ENCODE results near the gene ROBO2.

ROBO2 gene

GRCh38 chr3:77125966-77126365, 86.1 kb downstream of the ROBO2 start:
- no peak for DNase-seq

DNA sequence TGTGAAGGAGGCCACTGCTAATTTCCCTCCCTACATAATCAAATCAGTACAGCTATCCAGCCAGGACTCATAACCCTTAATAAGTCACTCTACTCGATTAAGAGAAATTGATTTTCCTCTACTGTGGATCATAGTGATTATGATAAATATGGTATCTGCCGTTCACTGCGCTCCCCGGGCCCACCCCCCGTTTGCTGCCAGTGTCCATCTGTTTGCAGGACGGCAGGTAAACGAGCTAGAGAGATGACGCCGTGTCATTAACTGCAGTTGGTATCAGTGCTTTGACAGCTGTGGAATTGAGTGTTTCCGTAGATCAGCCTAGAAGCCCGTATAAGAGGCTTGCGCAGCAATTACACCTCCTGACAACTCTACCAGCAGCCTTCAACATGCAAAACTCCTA, 94.9 kb downstream of the ROBO2 start:
- no peak for DNase-seq

DNA sequence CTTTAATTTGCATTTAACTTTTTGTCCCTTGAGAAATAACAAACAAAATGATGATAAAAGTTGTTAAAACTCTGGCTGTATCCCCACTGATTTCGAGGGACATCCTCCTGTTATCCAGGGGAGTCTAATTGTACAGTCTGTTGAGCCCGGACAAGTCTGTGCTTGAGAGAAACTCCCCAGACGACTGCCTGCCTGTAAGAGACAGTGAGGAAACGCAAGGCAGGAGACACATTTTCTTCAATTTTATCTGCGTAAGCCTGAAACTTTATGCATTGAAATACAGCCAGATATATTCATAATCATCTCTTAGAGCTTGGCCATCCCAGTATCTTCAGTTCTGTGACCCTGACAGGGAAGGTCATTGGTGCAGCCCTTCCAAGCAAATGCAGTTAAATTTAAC, 97.7 kb downstream of the ROBO2 start:
- DNase-seq, result no peak

- DNase-seq, result no peak
These were observed 99.7 kb downstream of the ROBO2 start for GRCh38 chr3:77139624-77140023.

DNA sequence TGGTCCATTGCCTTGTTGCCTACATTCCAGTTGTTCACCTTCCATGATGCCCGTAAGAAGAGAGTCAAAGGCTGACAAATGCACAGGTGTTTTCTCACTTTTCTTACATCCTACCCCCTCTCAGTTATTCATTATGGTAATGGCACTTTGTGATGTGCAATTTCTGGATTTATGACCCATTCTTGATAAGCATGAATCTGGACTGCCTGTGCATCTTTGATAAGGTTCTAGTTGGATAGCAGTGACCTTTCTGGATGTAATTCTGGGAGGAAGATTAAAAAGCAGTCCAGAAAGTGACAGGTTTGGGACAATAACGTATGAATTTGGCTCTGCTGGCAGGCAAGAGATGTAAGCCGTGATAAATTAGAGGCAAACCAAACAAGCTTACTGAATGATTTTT, 101.5 kb downstream of the ROBO2 start:
- no peak for DNase-seq

- DNase-seq, result no peak
These were observed 102.7 kb downstream of the ROBO2 start for GRCh38 chr3:77142578-77142977.

DNA sequence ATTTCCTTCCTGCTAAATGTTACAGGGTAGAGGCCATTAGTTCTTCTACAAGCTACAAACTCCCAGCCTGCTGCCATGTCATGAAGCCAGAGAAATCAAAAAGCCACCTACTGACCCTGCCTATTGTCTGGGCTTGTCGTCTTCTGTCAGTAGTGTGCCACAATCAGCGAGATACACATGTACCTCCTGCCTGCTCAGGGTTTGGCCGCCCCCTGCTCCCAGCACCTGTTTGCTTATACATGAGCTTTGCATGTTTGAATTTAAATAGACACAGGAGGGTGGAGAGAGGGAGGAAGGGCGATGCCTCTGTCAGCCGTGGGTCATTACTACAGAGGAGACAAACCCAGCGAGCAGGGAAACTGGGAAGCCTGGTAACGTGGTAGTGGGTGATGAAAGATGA, 106.1 kb downstream of the ROBO2 start:
- no peak for DNase-seq

GRCh38 chr3:77147836-77148578, 108.1 kb downstream of the ROBO2 start:
- DNase-seq, result no peak

DNA sequence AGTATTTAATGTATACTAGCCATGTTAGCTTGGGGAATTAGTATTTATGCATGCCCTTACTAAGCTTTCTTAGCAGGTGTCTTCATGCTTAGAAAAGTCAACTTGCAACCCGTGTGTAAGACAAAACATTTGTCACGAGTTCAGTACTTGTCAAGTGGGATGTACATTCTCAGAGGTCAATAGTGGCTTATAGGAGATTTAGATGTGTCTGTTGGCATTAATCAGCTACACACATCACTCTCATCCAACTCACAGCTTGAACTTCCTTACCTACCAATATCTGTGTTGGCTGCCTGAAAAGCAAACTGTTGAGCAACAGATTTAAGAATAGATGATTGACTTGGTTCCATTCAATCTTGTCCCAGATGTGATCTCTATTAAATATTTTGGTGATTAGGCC, 109.5 kb downstream of the ROBO2 start:
- DNase-seq, result no peak

GRCh38 chr3:77150028-77150427, 110.1 kb downstream of the ROBO2 start:
- no peak for DNase-seq

- no peak for DNase-seq
These were observed 110.9 kb downstream of the ROBO2 start for GRCh38 chr3:77150759-77151158.

GRCh38 chr3:77158730-77159581, 119.1 kb downstream of the ROBO2 start:
- no peak for DNase-seq

DNA sequence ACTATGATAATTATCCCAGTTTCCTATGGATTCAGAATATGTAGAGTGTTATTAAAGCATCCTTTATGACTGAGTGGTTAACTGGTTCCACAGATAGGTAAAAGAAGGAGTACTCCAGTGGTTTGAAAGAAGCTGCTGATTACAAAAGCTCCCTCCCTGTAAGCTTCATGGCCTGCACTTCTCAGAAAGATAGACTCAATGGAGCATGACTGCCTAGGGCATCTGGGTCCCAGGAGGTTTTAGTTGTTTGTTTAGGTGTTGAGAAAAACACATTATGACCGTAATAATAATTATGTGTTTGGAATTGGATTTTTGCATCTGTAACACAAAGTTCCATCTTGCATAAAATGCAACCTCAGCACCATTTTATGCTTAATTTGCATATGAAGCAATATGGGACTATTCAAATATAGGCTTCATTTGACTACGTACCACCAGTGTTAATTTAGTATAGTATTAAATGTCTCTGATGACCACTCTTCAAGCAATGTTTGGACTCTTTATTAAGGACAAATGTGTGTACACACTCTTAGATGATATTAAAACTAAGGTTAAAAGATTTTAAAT, 121.1 kb downstream of the ROBO2 start:
- no peak for DNase-seq

DNA sequence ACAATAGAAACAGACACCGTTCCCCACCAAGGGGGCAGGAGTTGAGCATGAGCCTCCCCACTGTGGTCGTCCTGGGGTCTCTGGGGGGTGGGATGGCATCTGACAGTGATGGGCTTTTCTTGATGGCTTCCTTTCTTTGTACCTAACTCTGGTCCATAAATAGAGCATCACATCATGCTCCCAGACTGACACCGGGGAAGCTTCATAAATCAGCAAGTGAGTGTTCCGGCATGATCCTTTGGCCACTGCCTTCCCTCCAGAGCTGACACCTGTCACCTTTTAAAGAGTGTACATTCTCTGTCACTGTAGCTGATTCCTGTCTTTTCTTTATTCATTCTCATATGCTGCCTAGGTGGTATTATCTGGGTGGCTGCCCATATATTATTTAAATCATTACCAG, 129.9 kb downstream of the ROBO2 start:
- no peak for DNase-seq

- no peak for DNase-seq
These were observed 131.1 kb downstream of the ROBO2 start for GRCh38 chr3:77171026-77171425.

DNA sequence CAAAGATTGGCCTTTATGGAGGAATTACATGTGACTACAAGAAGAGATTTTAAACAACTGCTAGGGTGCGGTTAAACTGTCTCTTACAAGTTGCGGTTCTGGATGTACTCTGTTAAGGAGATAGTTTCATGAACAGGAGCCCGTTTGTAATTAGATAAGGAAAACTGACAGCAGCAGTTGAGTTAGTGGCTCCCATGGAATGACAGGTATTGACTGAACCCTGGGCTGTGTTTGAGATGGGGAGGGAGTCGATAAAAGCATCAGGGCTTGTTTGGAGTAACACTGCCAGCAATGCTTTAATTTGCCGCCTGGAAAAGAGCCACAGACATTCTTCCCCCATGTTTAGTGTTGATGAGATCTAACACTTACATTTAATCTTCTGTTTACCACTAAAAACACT, 139.9 kb downstream of the ROBO2 start:
- DNase-seq, result no peak

GRCh38 chr3:77182341-77182740, 142.4 kb downstream of the ROBO2 start:
- no peak for DNase-seq

- DNase-seq, result no peak
These were observed 146.4 kb downstream of the ROBO2 start for GRCh38 chr3:77186319-77186718.

- DNase-seq, result no peak
These were observed 146.8 kb downstream of the ROBO2 start for GRCh38 chr3:77186728-77187127.

- DNase-seq, result no peak
These were observed 148.3 kb downstream of the ROBO2 start for GRCh38 chr3:77188210-77188609.

DNA sequence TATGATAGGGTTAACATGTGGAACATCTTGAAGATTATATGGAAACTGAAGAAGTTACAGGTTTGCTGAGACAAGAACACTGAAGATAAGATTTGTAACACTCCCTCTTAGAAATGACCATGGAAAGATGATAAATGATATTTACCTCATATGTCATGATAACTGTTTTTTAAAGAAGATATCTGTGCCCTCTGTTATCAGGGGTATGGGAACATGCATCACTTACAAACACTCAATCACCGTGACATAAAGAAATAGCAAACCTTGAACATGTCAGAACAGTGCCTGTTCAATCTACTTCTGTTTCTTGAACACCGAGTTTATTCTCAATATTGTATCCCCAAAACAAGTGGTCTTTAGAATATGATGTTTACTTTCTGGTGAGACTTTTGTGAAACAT, 149.4 kb downstream of the ROBO2 start:
- no peak for DNase-seq

DNA sequence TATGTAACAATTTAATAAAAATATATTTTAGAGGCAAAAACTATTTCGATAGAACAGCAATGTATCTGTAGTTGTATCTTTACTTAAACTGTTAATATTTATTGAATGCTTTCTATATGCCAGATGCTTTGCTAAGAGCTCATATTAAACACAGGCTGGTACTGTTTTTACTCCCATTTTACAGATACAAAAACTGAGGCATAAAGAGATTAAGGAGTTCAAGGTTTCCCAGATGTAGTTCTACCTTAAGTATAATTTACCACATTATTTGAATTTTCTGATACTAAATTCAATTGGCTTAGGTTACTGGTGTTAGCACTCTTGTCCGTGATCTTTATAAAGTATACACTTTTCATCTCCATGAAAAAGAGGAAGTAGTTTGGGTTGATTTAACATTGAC, 149.8 kb downstream of the ROBO2 start:
- no peak for DNase-seq

GRCh38 chr3:77190374-77190773, 150.5 kb downstream of the ROBO2 start:
- no peak for DNase-seq

GRCh38 chr3:77191014-77191413, 151.1 kb downstream of the ROBO2 start:
- DNase-seq, result no peak

Measured in CD4-positive, alpha-beta T cell treated with Interleukin-10 for 1 hour (primary cell).